LHCN-M2 (cell line): ENCODE results near the gene AIRE. TPM values are rescaled to one million over a fixed set of nuclear protein-coding genes. Genes with fewer than 3 reads are reported as not detected.

Experiments
- DNase-seq: peaks from one replicate; pipeline ENCODE4 v3.0.0-alpha.2; 2012; ENCODE audit warnings: low read depth
- total RNA-seq: library from RNA; depleted of rRNA; stranded (reverse); fragments of >200 nt; gene quantifications from 2 replicates; pipeline ENCODE4 v1.2.3, GENCODE V29; 2014

The AIRE gene
- total RNA-seq, 1 experiment from 2014 or later = not detected

- DNase-seq = no peak
These were observed 18.4 kb downstream of the AIRE start for GRCh38 chr21:44304011-44304616.

- no peak for DNase-seq
These were observed 19.2 kb downstream of the AIRE start for GRCh38 chr21:44304877-44305293.

- no peak for DNase-seq
These were observed 20.0 kb downstream of the AIRE start for GRCh38 chr21:44305691-44306090.

- DNase-seq = no peak
These were observed 21.4 kb downstream of the AIRE start for GRCh38 chr21:44306936-44307704.

GRCh38 chr21:44310628-44311507 is 25.2 kb downstream of the AIRE start:
- DNase-seq = no peak

- no peak for DNase-seq
These were observed 26.4 kb downstream of the AIRE start for GRCh38 chr21:44312089-44312488.

GRCh38 chr21:44312716-44313115 is 27.0 kb downstream of the AIRE start:
- DNase-seq = no peak

- no peak for DNase-seq
These were observed 27.8 kb downstream of the AIRE start for GRCh38 chr21:44313451-44313850.

GRCh38 chr21:44314128-44314527 is 28.5 kb downstream of the AIRE start:
- DNase-seq = no peak

- DNase-seq = no peak
These were observed 28.9 kb downstream of the AIRE start for GRCh38 chr21:44314561-44314960.

- no peak for DNase-seq
These were observed 30.1 kb downstream of the AIRE start for GRCh38 chr21:44315691-44316203.

GRCh38 chr21:44316277-44316900 is 30.7 kb downstream of the AIRE start:
- no peak for DNase-seq

GRCh38 chr21:44317241-44317782 is 31.6 kb downstream of the AIRE start:
- DNase-seq = no peak

GRCh38 chr21:44317871-44318270 is 32.2 kb downstream of the AIRE start:
- DNase-seq = no peak

- no peak for DNase-seq
These were observed 33.0 kb downstream of the AIRE start for GRCh38 chr21:44318489-44319285.

- no peak for DNase-seq
These were observed 33.9 kb downstream of the AIRE start for GRCh38 chr21:44319407-44320065.

- DNase-seq = no peak
These were observed 35.2 kb downstream of the AIRE start for GRCh38 chr21:44320847-44321246.

GRCh38 chr21:44321846-44322450 is 36.3 kb downstream of the AIRE start:
- no peak for DNase-seq

- DNase-seq = no peak
These were observed 37.1 kb downstream of the AIRE start for GRCh38 chr21:44322621-44323325.
